ENCODE measurements around the gene ACTL10.

Gene ACTL10

GRCh38 chr20:33648396-33649004, 18.2 kb upstream of the ACTL10 start:
- H3K4me3 ChIP-seq (ENCODE audit: low read depth in 1 of 5, low read length in 5 of 5), result no peak overlapping the region
- H3K27ac ChIP-seq (ENCODE audit: low read depth, low read length), result no peak overlapping the region
- H3K9ac ChIP-seq (ENCODE audit: low read length in 5 of 5), result peak overlapping the region in 1 of 5 donors; percentile 17

GRCh38 chr20:33649201-33649681, 17.5 kb upstream of the ACTL10 start:
- peak overlapping the region in 2 of 5 donors; percentile 17 to 25 for H3K9ac ChIP-seq (ENCODE audit: low read length in 5 of 5)
- peaks cover 2 to 23% (median 15%) of the 10 kb centered on the region in 5 donors for H3K4me1 ChIP-seq (ENCODE audit: control insufficient read depth in 5 of 5, insufficient read depth in 5 of 5, low read length in 5 of 5)
- no peaks in the 10 kb centered on the region for H3K27me3 ChIP-seq (ENCODE audit: control insufficient read depth in 5 of 5, insufficient read depth in 4 of 5, low read length in 5 of 5)
- H3K9me3 ChIP-seq (ENCODE audit: control insufficient read depth in 5 of 5, low read length in 5 of 5), result no peaks in the 10 kb centered on the region
- no peak overlapping the region for H3K4me3 ChIP-seq (ENCODE audit: low read depth in 1 of 5, low read length in 5 of 5)
- peaks cover 6 to 19% (median 18%) of the 10 kb centered on the region in 5 donors for H3K36me3 ChIP-seq (ENCODE audit: control insufficient read depth in 5 of 5, insufficient read depth in 5 of 5, low read length in 5 of 5)
- H3K27ac ChIP-seq (ENCODE audit: low read depth, low read length), result no peak overlapping the region

More at GRCh38 chr20:33648396-33649004, 18.2 kb upstream of the ACTL10 start:
- Histone ChIP-seq H3K4me1 (ENCODE audit: control insufficient read depth in 5 of 5, insufficient read depth in 5 of 5, low read length in 5 of 5) (peaks cover 2 to 19% (median 13%) of the 10 kb centered on the region in 5 donors), H3K27me3 (ENCODE audit: control insufficient read depth in 5 of 5, insufficient read depth in 4 of 5, low read length in 5 of 5) (no peaks in the 10 kb centered on the region), H3K9me3 (ENCODE audit: control insufficient read depth in 5 of 5, low read length in 5 of 5) (no peaks in the 10 kb centered on the region), H3K36me3 (ENCODE audit: control insufficient read depth in 5 of 5, insufficient read depth in 5 of 5, low read length in 5 of 5) (peaks cover 6 to 24% (median 24%) of the 10 kb centered on the region in 5 donors)

- H3K9me3 ChIP-seq (ENCODE audit: control insufficient read depth in 5 of 5, low read length in 5 of 5), result no peaks in the 10 kb centered on the region
- no peak overlapping the region for H3K9ac ChIP-seq (ENCODE audit: low read length in 5 of 5)
Measured at GRCh38 chr20:33650111-33650752, 16.5 kb upstream of the ACTL10 start.

GRCh38 chr20:33650753-33651561, 15.8 kb upstream of the ACTL10 start:
- peaks cover 0 to 4% (median 3%) of the 10 kb centered on the region in 5 donors for H3K36me3 ChIP-seq (ENCODE audit: control insufficient read depth in 5 of 5, insufficient read depth in 5 of 5, low read length in 5 of 5)
- H3K4me3 ChIP-seq (ENCODE audit: low read depth in 1 of 5, low read length in 5 of 5), result no peak overlapping the region
- peaks cover 2 to 23% (median 15%) of the 10 kb centered on the region in 5 donors for H3K4me1 ChIP-seq (ENCODE audit: control insufficient read depth in 5 of 5, insufficient read depth in 5 of 5, low read length in 5 of 5)
- no peaks in the 10 kb centered on the region for H3K27me3 ChIP-seq (ENCODE audit: control insufficient read depth in 5 of 5, insufficient read depth in 4 of 5, low read length in 5 of 5)
- H3K9me3 ChIP-seq (ENCODE audit: control insufficient read depth in 5 of 5, low read length in 5 of 5), result no peaks in the 10 kb centered on the region
- H3K27ac ChIP-seq (ENCODE audit: low read depth, low read length), result no peak overlapping the region
- H3K9ac ChIP-seq (ENCODE audit: low read length in 5 of 5), result no peak overlapping the region

More at GRCh38 chr20:33650111-33650752, 16.5 kb upstream of the ACTL10 start:
- no peak overlapping the region for H3K4me3 ChIP-seq (ENCODE audit: low read depth in 1 of 5, low read length in 5 of 5)
- peaks cover 4 to 9% (median 8%) of the 10 kb centered on the region in 5 donors for H3K36me3 ChIP-seq (ENCODE audit: control insufficient read depth in 5 of 5, insufficient read depth in 5 of 5, low read length in 5 of 5)
- H3K27me3 ChIP-seq (ENCODE audit: control insufficient read depth in 5 of 5, insufficient read depth in 4 of 5, low read length in 5 of 5), result no peaks in the 10 kb centered on the region
- H3K27ac ChIP-seq (ENCODE audit: low read depth, low read length), result no peak overlapping the region
- peaks cover 2 to 23% (median 15%) of the 10 kb centered on the region in 5 donors for H3K4me1 ChIP-seq (ENCODE audit: control insufficient read depth in 5 of 5, insufficient read depth in 5 of 5, low read length in 5 of 5)

- H3K27ac ChIP-seq (ENCODE audit: low read depth, low read length), result no peak overlapping the region
- peaks cover 2 to 23% (median 15%) of the 10 kb centered on the region in 5 donors for H3K4me1 ChIP-seq (ENCODE audit: control insufficient read depth in 5 of 5, insufficient read depth in 5 of 5, low read length in 5 of 5)
Measured at GRCh38 chr20:33651562-33652048, 15.1 kb upstream of the ACTL10 start.

GRCh38 chr20:33653218-33653899, 13.4 kb upstream of the ACTL10 start:
- Histone ChIP-seq H3K27me3 (ENCODE audit: control insufficient read depth in 5 of 5, insufficient read depth in 4 of 5, low read length in 5 of 5) (no peaks in the 10 kb centered on the region), H3K4me3 (ENCODE audit: low read depth in 1 of 5, low read length in 5 of 5) (no peak overlapping the region), H3K9ac (ENCODE audit: low read length in 5 of 5) (peak overlapping the region in 1 of 5 donors; percentile 14), H3K27ac (ENCODE audit: low read depth, low read length) (no peak overlapping the region), H3K36me3 (ENCODE audit: control insufficient read depth in 5 of 5, insufficient read depth in 5 of 5, low read length in 5 of 5) (peaks cover 0 to 17% (median 12%) of the 10 kb centered on the region in 5 donors), H3K9me3 (ENCODE audit: control insufficient read depth in 5 of 5, low read length in 5 of 5) (no peaks in the 10 kb centered on the region), H3K4me1 (ENCODE audit: control insufficient read depth in 5 of 5, insufficient read depth in 5 of 5, low read length in 5 of 5) (peaks cover 2 to 22% (median 15%) of the 10 kb centered on the region in 5 donors)

More at GRCh38 chr20:33651562-33652048, 15.1 kb upstream of the ACTL10 start:
- H3K4me3 ChIP-seq (ENCODE audit: low read depth in 1 of 5, low read length in 5 of 5), result no peak overlapping the region
- H3K9me3 ChIP-seq (ENCODE audit: control insufficient read depth in 5 of 5, low read length in 5 of 5), result no peaks in the 10 kb centered on the region
- H3K36me3 ChIP-seq (ENCODE audit: control insufficient read depth in 5 of 5, insufficient read depth in 5 of 5, low read length in 5 of 5), result peaks cover 0 to 3% (median 0%) of the 10 kb centered on the region in 5 donors
- peak overlapping the region in 1 of 5 donors; percentile 14 for H3K9ac ChIP-seq (ENCODE audit: low read length in 5 of 5)
- no peaks in the 10 kb centered on the region for H3K27me3 ChIP-seq (ENCODE audit: control insufficient read depth in 5 of 5, insufficient read depth in 4 of 5, low read length in 5 of 5)

GRCh38 chr20:33653900-33654596, 12.7 kb upstream of the ACTL10 start:
- Histone ChIP-seq H3K4me3 (ENCODE audit: low read depth in 1 of 5, low read length in 5 of 5) (no peak overlapping the region), H3K4me1 (ENCODE audit: control insufficient read depth in 5 of 5, insufficient read depth in 5 of 5, low read length in 5 of 5) (peaks cover 0 to 17% (median 14%) of the 10 kb centered on the region in 5 donors), H3K36me3 (ENCODE audit: control insufficient read depth in 5 of 5, insufficient read depth in 5 of 5, low read length in 5 of 5) (peaks cover 0 to 24% (median 17%) of the 10 kb centered on the region in 5 donors), H3K27me3 (ENCODE audit: control insufficient read depth in 5 of 5, insufficient read depth in 4 of 5, low read length in 5 of 5) (no peaks in the 10 kb centered on the region), H3K9ac (ENCODE audit: low read length in 5 of 5) (no peak overlapping the region), H3K9me3 (ENCODE audit: control insufficient read depth in 5 of 5, low read length in 5 of 5) (no peaks in the 10 kb centered on the region), H3K27ac (ENCODE audit: low read depth, low read length) (no peak overlapping the region)

GRCh38 chr20:33654680-33655161, 12.0 kb upstream of the ACTL10 start:
- H3K27me3 ChIP-seq (ENCODE audit: control insufficient read depth in 5 of 5, insufficient read depth in 4 of 5, low read length in 5 of 5), result no peaks in the 10 kb centered on the region
- H3K36me3 ChIP-seq (ENCODE audit: control insufficient read depth in 5 of 5, insufficient read depth in 5 of 5, low read length in 5 of 5), result peaks cover 0 to 30% (median 24%) of the 10 kb centered on the region in 5 donors
- peaks cover 0 to 11% (median 8%) of the 10 kb centered on the region in 5 donors for H3K4me1 ChIP-seq (ENCODE audit: control insufficient read depth in 5 of 5, insufficient read depth in 5 of 5, low read length in 5 of 5)
- no peak overlapping the region for H3K9ac ChIP-seq (ENCODE audit: low read length in 5 of 5)
- H3K27ac ChIP-seq (ENCODE audit: low read depth, low read length), result no peak overlapping the region
- no peaks in the 10 kb centered on the region for H3K9me3 ChIP-seq (ENCODE audit: control insufficient read depth in 5 of 5, low read length in 5 of 5)
- H3K4me3 ChIP-seq (ENCODE audit: low read depth in 1 of 5, low read length in 5 of 5), result no peak overlapping the region

- H3K27me3 ChIP-seq (ENCODE audit: control insufficient read depth in 5 of 5, insufficient read depth in 4 of 5, low read length in 5 of 5), result no peaks in the 10 kb centered on the region
- no peak overlapping the region for H3K9ac ChIP-seq (ENCODE audit: low read length in 5 of 5)
- H3K4me1 ChIP-seq (ENCODE audit: control insufficient read depth in 5 of 5, insufficient read depth in 5 of 5, low read length in 5 of 5), result peaks cover 0 to 11% (median 8%) of the 10 kb centered on the region in 5 donors
- no peaks in the 10 kb centered on the region for H3K9me3 ChIP-seq (ENCODE audit: control insufficient read depth in 5 of 5, low read length in 5 of 5)
- peaks cover 0 to 35% (median 28%) of the 10 kb centered on the region in 5 donors for H3K36me3 ChIP-seq (ENCODE audit: control insufficient read depth in 5 of 5, insufficient read depth in 5 of 5, low read length in 5 of 5)
- H3K27ac ChIP-seq (ENCODE audit: low read depth, low read length), result no peak overlapping the region
- no peak overlapping the region for H3K4me3 ChIP-seq (ENCODE audit: low read depth in 1 of 5, low read length in 5 of 5)
Measured at GRCh38 chr20:33655164-33655563, 11.6 kb upstream of the ACTL10 start.
